Activated CD4-positive, alpha-beta memory T cell treated with anti-CD3 and anti-CD28 coated beads for 36 hours (primary cell): ENCODE data around the gene XRCC6. TPM values are rescaled to one million over a fixed set of nuclear protein-coding genes. Genes with fewer than 3 reads are reported as not detected.
A peak's percentile ranks its signal among the peaks of the same experiment; 100 is the strongest.
"Not testable (repeated sequence)": the region's sequence is repeated elsewhere in the genome, so short reads cannot be mapped to it uniquely, and the experiment has no call there.

Experiments
- CTCF ChIA-PET: fragments of 350-600 bp; sonication (Branson Sonifier 250); formaldehyde crosslinking; loops from one replicate; lab custom pipeline; 2021; ENCODE audit warnings: antibody characterized with exemption, inconsistent platforms; lab: Charles Lee
- POLR2A ChIA-PET: fragments of 350-600 bp; sonication (Branson Sonifier 250); formaldehyde crosslinking; loops from one replicate; lab custom pipeline; 2021; ENCODE audit warnings: antibody characterized with exemption; lab: Charles Lee
- DNase-seq: peaks from one replicate; pipeline ENCODE4 v3.0.0-alpha.2; 2020
- H3K27ac Mint-ChIP-seq: one replicate; pipeline ENCODE4 v1.8.0; 2021; ENCODE audit warnings: mixed read lengths
- H3K27me3 Mint-ChIP-seq: one replicate; pipeline ENCODE4 v1.8.0; 2021; ENCODE audit warnings: mixed read lengths
- H3K36me3 Mint-ChIP-seq: one replicate; pipeline ENCODE4 v1.8.0; 2021; ENCODE audit warnings: mixed read lengths
- H3K4me1 Mint-ChIP-seq: one replicate; pipeline ENCODE4 v1.8.0; 2021; ENCODE audit warnings: low read depth, mixed read lengths
- H3K4me3 Mint-ChIP-seq: one replicate; pipeline ENCODE4 v1.8.0; 2021; ENCODE audit warnings: mild to moderate bottlenecking, mixed read lengths
- H3K9me3 Mint-ChIP-seq: one replicate; pipeline ENCODE4 v1.8.0; 2021; ENCODE audit warnings: mixed read lengths
- intact Hi-C: fragments of 100-400 bp; cut with micrococcal nuclease; formaldehyde crosslinking; loops from one replicate; pipeline ENCODE4 v1.15.1; 2023
- total RNA-seq, 2 experiments: library from RNA; stranded (reverse); gene quantifications; one replicate each; pipeline ENCODE4 v1.2.3, GENCODE V29; 2021

Gene XRCC6
- total RNA-seq, 2 experiments from 2014 or later = 403 to 409 TPM

GRCh38 chr22:41654322-41654721, 33.2 kb downstream of the XRCC6 start:
- no peaks in the 10 kb centered on the region for H3K4me1 Mint-ChIP-seq
- H3K4me3 Mint-ChIP-seq = no peak overlapping the region
- no peak for DNase-seq
- POLR2A ChIA-PET = interaction anchor here (1.2 kb wide), 1 partner anchor 33 kb away, joined by 3 read pairs; the partner anchor contains the start of genes DESI1 and XRCC6
- H3K36me3 Mint-ChIP-seq = peaks cover 54% of the 10 kb centered on the region
- H3K27me3 Mint-ChIP-seq = no peaks in the 10 kb centered on the region
- CTCF ChIA-PET = interaction anchor here (0.9 to 2.1 kb wide), 2 partner anchors 9 to 12 kb away, joined by 3 to 15 read pairs; no protein-coding TSS in a partner anchor
- H3K9me3 Mint-ChIP-seq = no peaks in the 10 kb centered on the region
- H3K27ac Mint-ChIP-seq = peak overlapping the region; percentile 23
- intact Hi-C loops = no loop called here

DNA sequence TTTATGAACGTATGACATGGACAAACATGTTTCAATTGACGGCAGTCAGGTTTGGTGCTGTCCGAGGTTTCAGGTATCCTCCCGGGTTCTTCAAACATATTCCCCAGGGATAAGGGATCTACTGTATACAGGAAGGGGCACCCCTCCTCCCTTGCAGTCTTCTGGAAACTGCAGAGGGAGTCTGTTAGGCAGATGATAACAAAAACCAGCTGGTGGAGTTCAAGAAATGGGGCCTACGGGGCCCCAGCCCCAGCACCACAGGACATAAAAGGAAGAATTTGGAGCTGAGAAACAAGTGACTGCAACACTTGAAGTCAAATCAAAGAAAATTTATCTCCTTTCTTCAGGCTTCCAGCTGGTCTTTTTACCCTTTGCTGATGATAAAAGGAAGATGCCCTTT, 35.5 kb downstream of the XRCC6 start:
- no peak for DNase-seq
- POLR2A ChIA-PET = no interaction called here
- CTCF ChIA-PET = interaction anchor here (1.2 to 1.4 kb wide), 2 partner anchors 9 to 10 kb away, joined by 3 to 5 read pairs; no protein-coding TSS in a partner anchor
- intact Hi-C loops = no loop called here
- Mint-ChIP-seq H3K36me3 (peaks cover 63% of the 10 kb centered on the region), H3K9me3 (no peaks in the 10 kb centered on the region), H3K27ac (no peak overlapping the region), H3K4me3 (no peak overlapping the region), H3K27me3 (no peaks in the 10 kb centered on the region), H3K4me1 (no peaks in the 10 kb centered on the region)

DNA sequence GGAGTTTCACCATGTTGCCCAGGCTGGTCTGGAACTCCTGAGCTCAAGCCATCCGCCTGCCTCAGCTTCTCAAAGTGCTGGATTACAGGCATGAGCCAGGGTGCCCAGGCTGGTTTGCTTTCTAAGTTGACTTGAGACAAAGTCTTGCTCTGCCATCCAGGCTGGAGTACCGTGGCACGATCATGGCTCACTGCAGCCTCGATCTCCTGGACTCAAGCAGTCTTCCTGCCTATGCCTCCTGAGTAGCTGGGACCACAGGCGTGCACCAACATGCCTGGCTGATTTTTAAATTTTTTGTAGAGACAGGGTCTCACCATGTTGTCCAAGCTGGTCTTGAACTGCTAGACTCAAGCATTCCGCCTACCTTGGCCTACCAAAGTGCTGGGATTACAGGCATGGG, 36.6 kb downstream of the XRCC6 start:
- DNase-seq = no peak
- no peaks in the 10 kb centered on the region for H3K27me3 Mint-ChIP-seq
- CTCF ChIA-PET = interaction anchor here (0.7 to 1.4 kb wide), 2 partner anchors 10 to 241 kb away, joined by 3 to 9 read pairs; no protein-coding TSS in a partner anchor
- no peaks in the 10 kb centered on the region for H3K9me3 Mint-ChIP-seq
- H3K4me1 Mint-ChIP-seq = no peaks in the 10 kb centered on the region
- POLR2A ChIA-PET = no interaction called here
- H3K36me3 Mint-ChIP-seq = peaks cover 60% of the 10 kb centered on the region
- H3K27ac Mint-ChIP-seq = no peak overlapping the region
- intact Hi-C loops = no loop called here
- no peak overlapping the region for H3K4me3 Mint-ChIP-seq

DNA sequence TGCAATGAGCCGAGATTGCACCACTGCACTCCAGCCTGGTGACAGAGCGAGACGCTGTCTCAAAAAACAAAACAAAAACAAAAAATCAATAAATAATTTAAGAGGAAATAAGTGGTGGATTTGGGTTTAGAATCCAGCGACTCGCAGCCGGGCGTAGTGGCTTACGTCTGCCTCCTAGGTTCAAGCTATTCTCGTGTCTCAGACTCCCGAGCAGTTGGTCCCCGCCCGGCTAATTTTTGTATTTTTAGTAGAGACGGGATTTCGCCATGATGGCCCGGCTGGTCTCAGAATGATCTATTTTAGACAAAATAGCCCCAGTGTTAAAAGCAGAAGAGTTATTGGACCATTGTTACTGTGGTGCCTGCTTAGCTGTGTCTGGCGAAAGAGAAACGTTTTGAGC, 37.8 kb downstream of the XRCC6 start:
- Mint-ChIP-seq H3K9me3 (no peaks in the 10 kb centered on the region), H3K27me3 (no peaks in the 10 kb centered on the region), H3K4me3 (no peak overlapping the region), H3K4me1 (no peaks in the 10 kb centered on the region), H3K27ac (no peak overlapping the region), H3K36me3 (peaks cover 53% of the 10 kb centered on the region)
- intact Hi-C loops = no loop called here
- CTCF ChIA-PET = interaction anchor here (1.4 kb wide), 1 partner anchor 8 kb away, joined by 9 read pairs; no protein-coding TSS in a partner anchor
- POLR2A ChIA-PET = no interaction called here
- DNase-seq = no peak

DNA sequence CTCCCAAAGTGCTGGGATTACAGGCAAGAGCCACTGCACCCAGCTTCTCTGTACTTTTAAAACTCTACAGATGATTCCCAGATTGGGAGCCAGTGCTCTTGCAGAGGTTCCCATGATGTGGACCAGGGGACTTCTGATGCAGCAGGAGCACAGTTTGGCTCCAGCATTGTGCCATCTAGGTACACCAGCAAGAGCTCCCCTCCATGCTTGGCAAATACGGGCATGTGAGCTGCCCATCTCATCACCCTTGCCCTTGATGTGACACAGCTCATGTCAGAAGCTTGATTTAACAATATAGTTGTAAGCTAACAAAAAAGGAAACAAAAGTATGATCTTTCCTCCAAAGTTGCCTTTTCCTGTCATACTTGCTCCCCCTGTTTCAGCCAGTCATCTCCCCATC, 38.8 kb downstream of the XRCC6 start:
- intact Hi-C loops = no loop called here
- H3K27ac Mint-ChIP-seq = peak overlapping the region; percentile 72

DNA sequence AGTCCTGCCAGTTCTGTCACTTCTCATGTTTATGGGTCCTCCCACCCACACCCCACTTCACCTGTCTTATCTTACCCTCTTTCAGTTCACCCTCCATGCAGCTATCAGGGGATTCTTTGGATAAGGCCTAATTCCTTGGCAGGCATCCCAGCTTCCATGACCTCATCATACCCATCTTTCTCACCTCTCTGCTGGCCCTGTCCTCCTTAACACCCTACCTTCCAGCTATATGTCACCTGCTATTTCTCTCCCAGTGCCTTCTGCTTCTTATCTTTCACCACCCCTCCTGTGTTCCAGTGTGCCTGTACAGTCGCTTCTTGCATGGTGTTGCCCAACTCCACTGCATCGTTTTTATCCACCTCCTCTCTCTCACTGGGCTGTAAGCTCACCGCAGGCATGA, 39.3 kb downstream of the XRCC6 start:
- Mint-ChIP-seq H3K4me3 (no peak overlapping the region), H3K4me1 (no peaks in the 10 kb centered on the region), H3K36me3 (peaks cover 47% of the 10 kb centered on the region), H3K9me3 (no peaks in the 10 kb centered on the region), H3K27me3 (no peaks in the 10 kb centered on the region), H3K27ac (peak overlapping the region; percentile 72)
- no peak for DNase-seq
- intact Hi-C loops = no loop called here
- ChIA-PET POLR2A (interaction anchor here (0.6 kb wide), 1 partner anchor 94 kb away, joined by 5 read pairs; no protein-coding TSS in a partner anchor), CTCF (interaction anchor here (1.0 kb wide), 1 partner anchor 13 kb away, joined by 3 read pairs; no protein-coding TSS in a partner anchor)

More for the DNA sequence above, 38.8 kb downstream of the XRCC6 start:
- no peak for DNase-seq
- ChIA-PET CTCF (interaction anchor here (1.0 kb wide), 1 partner anchor 13 kb away, joined by 3 read pairs; no protein-coding TSS in a partner anchor), POLR2A (interaction anchor here (0.6 to 0.8 kb wide), 2 partner anchors 9 to 93 kb away, joined by 3 to 5 read pairs; no protein-coding TSS in a partner anchor)
- no peaks in the 10 kb centered on the region for H3K9me3 Mint-ChIP-seq
- no peak overlapping the region for H3K4me3 Mint-ChIP-seq
- H3K27me3 Mint-ChIP-seq = no peaks in the 10 kb centered on the region
- H3K4me1 Mint-ChIP-seq = no peaks in the 10 kb centered on the region
- H3K36me3 Mint-ChIP-seq = peaks cover 47% of the 10 kb centered on the region

DNA sequence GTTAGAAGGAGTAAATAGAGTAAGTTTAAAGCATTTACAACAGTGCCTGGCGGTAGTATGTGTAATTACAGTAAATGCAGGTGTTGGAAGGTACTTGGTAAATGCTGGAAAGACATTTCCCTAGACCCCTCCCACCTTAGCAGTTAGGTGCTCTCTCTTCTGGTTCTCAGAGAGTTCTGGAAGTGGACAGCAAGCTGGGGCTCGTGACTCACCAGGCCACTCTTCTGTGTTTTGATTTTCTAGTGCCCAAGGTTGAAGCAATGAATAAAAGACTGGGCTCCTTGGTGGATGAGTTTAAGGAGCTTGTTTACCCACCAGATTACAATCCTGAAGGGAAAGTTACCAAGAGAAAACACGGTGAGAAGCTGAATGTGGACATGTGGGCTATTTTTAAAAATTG, 40.0 kb downstream of the XRCC6 start:
- no peak overlapping the region for H3K4me3 Mint-ChIP-seq
- no peaks in the 10 kb centered on the region for H3K4me1 Mint-ChIP-seq
- no peaks in the 10 kb centered on the region for H3K9me3 Mint-ChIP-seq
- intact Hi-C loops = no loop called here
- CTCF ChIA-PET = no interaction called here
- peaks cover 45% of the 10 kb centered on the region for H3K36me3 Mint-ChIP-seq
- no peak for DNase-seq
- POLR2A ChIA-PET = no interaction called here
- no peaks in the 10 kb centered on the region for H3K27me3 Mint-ChIP-seq
- H3K27ac Mint-ChIP-seq = no peak overlapping the region

DNA sequence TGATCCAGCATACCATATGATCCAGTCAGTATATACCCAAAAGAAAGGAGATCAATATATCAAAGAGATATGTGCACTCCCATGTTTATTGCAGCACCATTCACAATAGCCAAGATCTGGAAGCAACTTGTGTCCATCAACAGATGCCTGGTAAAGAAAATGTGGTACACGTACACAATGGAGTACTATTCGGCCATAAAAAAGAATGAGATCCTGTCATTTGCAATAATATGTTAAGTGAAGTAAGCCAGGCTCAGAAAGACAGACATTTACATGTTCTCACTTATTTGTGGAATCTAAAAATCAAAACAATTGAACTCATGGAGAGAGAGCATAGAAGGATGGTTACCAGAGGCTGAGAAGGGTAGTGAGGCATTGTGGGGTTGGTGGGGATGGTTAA, 40.6 kb downstream of the XRCC6 start:
- intact Hi-C loops = no loop called here
- no peaks in the 10 kb centered on the region for H3K27me3 Mint-ChIP-seq
- POLR2A ChIA-PET = no interaction called here
- DNase-seq = no peak
- no peaks in the 10 kb centered on the region for H3K9me3 Mint-ChIP-seq
- CTCF ChIA-PET = no interaction called here
- H3K36me3 Mint-ChIP-seq = peaks cover 46% of the 10 kb centered on the region
- no peak overlapping the region for H3K27ac Mint-ChIP-seq
- H3K4me3 Mint-ChIP-seq = no peak overlapping the region
- H3K4me1 Mint-ChIP-seq = peaks cover 3% of the 10 kb centered on the region

- POLR2A ChIA-PET = interaction anchor here (0.6 to 1.0 kb wide), 3 partner anchors 13 to 321 kb away, joined by 3 read pairs; partner anchors contain the start of gene XRCC6
- intact Hi-C loops, H3K4me1 Mint-ChIP-seq, H3K9me3 Mint-ChIP-seq, DNase-seq, H3K27me3 Mint-ChIP-seq, H3K4me3 Mint-ChIP-seq: not testable (repeated sequence)
- CTCF ChIA-PET = interaction anchor here (1.2 kb wide), 1 partner anchor 9 kb away, joined by 3 read pairs; no protein-coding TSS in a partner anchor
- H3K27ac Mint-ChIP-seq = peak overlapping the region; percentile 10
- peaks cover 35% of the 10 kb centered on the region for H3K36me3 Mint-ChIP-seq
These were observed 42.5 kb downstream of the XRCC6 start for GRCh38 chr22:41663594-41663993.

DNA sequence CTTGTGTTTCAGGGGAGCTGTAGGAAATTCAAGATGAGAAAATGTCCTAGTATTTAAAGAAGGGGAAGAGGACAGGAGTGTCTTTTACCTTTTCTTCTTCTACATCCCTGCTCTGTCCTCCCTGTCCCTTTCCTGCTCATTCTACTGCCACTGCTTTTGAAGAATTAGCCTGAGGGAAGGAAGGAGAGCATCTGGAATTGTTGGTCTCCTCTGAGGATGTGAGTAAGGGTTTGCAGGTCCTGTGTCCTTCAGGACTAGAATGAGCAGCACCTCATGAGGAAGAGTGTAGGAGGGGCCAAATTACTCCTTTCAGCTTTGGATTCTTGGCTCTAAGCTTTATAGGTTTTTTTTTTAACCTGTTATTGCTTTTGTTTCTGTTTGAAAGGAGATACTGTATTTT, 43.4 kb downstream of the XRCC6 start:
- POLR2A ChIA-PET = interaction anchor here (0.7 to 1.0 kb wide), 2 partner anchors 14 to 43 kb away, joined by 3 read pairs; partner anchors contain the start of gene XRCC6
- peaks cover 13% of the 10 kb centered on the region for H3K4me1 Mint-ChIP-seq
- intact Hi-C loops = no loop called here
- no peak overlapping the region for H3K4me3 Mint-ChIP-seq
- DNase-seq = no peak
- peaks cover 31% of the 10 kb centered on the region for H3K36me3 Mint-ChIP-seq
- no peaks in the 10 kb centered on the region for H3K9me3 Mint-ChIP-seq
- H3K27me3 Mint-ChIP-seq = no peaks in the 10 kb centered on the region
- H3K27ac Mint-ChIP-seq = no peak overlapping the region
- CTCF ChIA-PET = interaction anchor here (0.9 kb wide), 1 partner anchor 33 kb away, joined by 3 read pairs; no protein-coding TSS in a partner anchor

DNA sequence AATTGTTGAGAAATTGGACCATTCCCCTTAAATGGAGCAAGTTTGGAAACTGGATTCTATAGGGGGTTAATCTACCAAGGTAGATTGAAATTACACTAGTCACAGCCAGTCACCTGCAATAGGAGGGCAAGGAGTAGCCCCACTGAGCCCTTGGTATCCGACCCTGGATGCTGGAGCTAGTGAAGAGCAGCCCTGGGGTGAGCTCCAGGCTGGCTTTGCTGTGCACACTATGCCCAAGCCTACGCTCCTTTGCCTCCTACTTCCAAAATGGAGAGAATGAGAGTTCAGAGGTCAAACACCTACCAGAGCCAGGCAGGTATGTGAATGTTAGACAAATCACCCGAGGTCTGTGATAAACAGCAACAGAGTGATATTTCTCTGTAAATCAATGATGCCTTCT, 43.9 kb downstream of the XRCC6 start:
- Mint-ChIP-seq H3K9me3 (no peaks in the 10 kb centered on the region), H3K27ac (peak overlapping the region; percentile 76), H3K4me3 (no peak overlapping the region), H3K4me1 (peaks cover 13% of the 10 kb centered on the region), H3K27me3 (no peaks in the 10 kb centered on the region), H3K36me3 (peaks cover 29% of the 10 kb centered on the region)
- no peak for DNase-seq
- POLR2A ChIA-PET = no interaction called here
- intact Hi-C loops = no loop called here
- CTCF ChIA-PET = interaction anchor here (0.9 to 3.4 kb wide), 4 partner anchors 8 to 33 kb away, joined by 3 to 28 read pairs (median 16); partner anchors contain the start of genes MEI1 and SNU13

- CTCF ChIA-PET = interaction anchor here (2.4 kb wide), 1 partner anchor 28 kb away, joined by 12 read pairs; no protein-coding TSS in a partner anchor
- Mint-ChIP-seq H3K4me3 (no peak overlapping the region), H3K9me3 (no peaks in the 10 kb centered on the region), H3K27me3 (no peaks in the 10 kb centered on the region), H3K27ac (no peak overlapping the region), H3K36me3 (peaks cover 12% of the 10 kb centered on the region), H3K4me1 (peaks cover 16% of the 10 kb centered on the region)
- POLR2A ChIA-PET = interaction anchor here (1.3 kb wide), 1 partner anchor 28 kb away, joined by 6 read pairs; no protein-coding TSS in a partner anchor
- no peak for DNase-seq
- intact Hi-C loops = no loop called here
These were observed 48.1 kb downstream of the XRCC6 start for GRCh38 chr22:41668971-41669911.
